ENCODE data around the gene BRD4.

The BRD4 gene

DNA sequence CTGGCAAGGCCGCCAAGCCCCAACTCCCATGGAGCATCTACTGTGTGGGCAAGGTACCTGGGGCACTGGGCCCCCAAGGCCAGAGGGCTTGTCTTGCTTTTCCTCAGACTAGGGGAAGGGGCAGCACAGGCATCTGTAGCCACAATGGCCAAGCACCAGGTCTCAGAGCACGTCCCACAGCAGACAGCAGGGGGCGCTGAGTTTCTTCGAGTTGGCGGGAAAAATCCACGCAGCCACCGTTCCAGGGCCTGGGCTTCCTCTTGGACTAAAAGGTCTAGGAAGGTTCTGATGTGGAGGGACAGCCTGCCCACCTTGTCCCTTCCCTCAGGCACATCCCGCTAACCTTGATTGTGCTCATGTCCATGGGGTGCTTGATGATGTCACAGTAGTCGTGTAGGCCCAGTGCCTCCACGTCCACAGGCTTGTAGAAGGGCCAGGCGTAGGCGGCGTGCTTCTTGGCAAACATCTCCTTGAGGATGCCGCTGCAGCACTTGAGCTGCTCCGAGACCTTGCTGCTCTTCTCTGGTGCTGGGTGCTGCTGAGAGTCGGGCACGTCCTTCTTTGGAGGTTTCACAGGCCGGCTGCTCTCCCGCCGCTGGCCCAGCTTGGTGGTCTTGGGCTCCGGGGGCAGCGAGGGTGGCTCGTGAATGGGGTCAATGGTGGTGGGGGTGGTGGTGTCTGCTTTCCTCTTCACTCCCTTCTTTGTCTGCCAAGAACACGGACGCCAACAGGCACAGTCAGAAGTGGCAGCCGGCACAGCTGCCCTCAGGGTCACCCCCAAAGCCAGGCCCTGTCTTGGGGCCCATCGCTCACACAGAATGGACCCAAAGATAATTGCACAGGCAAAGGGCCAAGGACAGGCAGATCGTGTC is 68.0 kb downstream of the BRD4 start:
- DNase-seq: peak; percentile 31

DNA sequence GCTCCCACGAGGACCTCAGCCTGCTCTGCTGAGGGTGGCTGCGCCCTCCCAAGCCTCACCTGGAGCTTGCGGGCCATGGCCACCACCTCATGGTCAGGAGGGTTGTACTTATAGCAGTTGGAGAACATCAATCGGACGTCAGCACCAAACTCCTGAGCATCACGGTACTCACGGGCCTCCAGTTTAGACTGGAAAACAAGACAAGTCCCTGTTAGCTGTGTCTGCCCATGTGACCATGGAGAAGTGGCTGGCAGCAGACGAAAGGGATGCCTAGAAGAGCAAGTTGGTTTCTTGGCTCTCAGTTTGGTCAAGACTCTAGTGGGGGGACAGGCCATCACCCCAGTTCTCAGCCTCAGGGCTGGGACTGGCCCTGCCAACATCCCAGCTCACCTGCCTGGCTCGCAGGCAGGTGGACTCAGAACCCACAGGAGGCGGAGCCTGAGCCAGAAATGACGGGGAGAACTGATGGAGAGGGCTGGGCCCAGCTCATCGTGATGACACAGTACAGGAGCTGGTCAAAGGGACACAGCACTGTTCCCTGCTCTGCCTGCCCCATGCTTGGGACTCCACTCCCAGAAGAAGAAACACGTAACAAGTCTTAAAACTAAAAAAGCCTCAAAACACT is 68.9 kb downstream of the BRD4 start:
- no peak for DNase-seq

DNA sequence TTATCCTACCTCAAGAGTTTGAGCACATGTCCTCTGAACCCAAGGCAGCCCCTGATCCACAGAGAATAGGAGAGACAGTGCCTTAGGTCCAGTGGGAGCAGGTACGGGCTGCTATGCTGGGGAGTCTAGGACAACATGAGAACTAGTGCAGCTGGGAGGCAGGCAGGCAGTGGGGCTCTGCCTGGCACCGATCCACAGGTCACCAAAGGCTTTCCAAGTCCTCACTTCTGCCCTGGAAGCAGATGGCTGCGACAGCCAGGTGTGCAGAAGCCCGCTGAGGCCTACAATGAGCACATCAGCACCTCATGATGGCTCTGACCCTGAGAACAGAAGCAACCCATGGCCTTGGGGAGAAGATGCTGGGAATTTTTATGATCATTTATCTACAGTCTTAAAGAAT is 70.3 kb downstream of the BRD4 start:
- DNase-seq: no peak

DNA sequence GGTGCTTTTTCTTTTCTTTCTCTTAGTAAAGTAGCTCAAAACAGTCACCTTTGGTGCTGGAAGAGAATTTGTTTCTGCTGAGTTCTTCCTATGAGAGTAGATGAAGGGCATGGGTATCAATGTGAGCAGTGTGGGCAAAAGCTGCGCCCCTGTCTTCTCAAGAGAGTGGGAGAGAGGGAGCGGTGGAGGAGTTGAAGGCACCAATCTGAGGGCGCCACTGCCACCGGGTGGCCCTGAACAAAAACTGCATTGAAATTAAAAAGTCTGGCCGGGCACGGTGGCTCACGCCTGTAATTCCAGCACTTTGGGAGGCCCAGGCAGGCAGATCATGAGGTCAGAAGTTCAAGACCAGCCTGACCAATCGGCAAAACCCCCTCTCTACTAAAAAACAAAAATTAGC is 71.4 kb downstream of the BRD4 start:
- no peak for DNase-seq

DNA sequence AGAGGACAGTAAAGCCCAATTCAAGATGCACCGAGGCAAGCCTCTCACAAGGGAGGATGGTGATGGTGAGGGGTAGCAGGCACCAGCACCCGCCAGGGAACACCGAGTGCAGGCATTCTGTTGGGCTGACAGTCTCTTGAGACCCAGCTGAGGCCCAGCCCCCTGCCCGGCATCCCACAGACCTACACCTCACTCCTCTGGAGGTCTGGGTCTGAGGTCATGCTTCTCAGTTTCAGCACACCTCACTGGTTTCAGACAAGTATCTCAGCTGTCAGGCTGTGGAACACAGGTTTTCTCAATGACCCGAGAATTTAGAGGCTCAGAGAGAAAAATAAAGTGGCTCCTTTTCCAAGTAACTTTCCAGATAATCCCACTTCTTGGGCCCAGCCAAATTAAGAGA is 72.4 kb downstream of the BRD4 start:
- DNase-seq: no peak

DNA sequence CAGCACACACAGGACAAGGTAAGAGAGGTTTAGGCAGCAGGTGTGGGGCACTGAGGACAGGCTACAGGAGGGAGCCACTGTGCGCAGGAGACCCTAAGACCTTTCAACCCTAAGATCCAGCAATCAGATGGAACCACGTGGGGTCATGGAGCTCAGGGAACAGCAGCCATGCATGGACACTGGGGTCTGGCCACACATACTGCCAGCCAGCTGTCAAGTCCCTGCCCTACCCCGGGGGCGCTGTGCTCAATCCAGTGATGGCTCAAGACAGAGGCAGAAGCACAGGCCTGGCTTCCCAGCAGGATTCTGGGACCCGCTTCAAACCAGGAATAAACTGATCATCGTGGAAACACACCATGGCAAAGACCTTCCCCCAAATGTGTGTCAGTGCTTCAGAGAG is 74.6 kb downstream of the BRD4 start:
- no peak for DNase-seq

DNA sequence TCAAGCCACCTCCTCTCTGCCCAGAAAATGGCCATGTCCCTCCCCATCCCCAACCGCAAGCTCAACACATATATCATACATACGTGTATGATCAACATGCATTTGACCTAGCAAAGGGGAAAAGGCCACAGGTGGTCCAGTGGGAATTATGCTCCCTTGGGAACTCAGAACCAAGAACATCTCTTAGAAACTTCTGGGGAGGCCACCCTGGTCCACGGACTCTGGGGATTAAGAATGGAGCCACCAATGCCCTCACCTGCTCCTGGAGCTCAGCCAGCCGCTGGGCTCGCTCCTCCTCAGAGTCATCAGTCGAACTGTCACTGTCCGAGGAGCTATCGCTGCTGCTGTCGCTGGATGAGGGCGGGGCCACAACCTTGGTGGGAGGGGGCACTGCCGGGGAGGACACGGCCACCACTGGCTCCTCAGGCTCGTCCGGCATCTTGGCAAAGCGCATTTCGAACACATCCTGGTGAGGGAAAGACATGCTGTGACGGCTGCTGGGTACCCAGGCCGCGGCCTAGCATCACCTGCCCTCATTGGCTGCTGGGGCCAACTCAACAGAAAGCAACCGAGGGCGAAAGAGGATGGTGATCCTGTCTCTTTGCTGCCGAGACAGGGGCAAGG is 75.5 kb downstream of the BRD4 start:
- no peak for DNase-seq

DNA sequence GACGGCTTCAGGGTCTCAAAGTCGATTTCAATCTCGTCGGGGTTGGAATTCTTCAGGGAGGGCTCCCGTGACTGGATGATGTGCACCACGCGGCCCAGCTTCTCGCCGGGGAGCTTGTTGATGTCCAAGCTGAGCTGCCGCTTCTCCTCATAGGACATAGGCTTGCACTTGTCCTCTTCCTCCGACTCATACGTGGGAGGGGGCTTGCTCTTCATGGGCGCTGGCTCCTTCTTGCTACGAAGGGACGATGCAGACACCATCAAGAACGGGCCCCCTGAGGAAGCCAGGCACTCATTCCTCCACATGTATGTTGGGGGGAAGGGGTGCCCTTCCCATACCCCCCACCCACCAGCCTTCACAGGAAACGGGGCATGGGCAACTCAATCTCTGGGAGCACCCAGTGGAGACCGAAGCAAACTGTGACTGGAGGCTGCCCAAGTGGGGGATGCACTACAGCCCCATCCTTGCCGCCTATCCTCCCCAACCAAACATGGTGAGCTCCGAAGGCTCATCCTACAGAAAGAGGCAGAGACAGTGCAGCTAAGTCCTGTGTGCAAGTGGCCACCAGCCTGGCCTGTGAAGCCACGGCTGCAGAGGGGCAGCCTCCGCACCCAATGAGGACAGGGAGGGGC is 76.9 kb downstream of the BRD4 start:
- DNase-seq: no peak

DNA sequence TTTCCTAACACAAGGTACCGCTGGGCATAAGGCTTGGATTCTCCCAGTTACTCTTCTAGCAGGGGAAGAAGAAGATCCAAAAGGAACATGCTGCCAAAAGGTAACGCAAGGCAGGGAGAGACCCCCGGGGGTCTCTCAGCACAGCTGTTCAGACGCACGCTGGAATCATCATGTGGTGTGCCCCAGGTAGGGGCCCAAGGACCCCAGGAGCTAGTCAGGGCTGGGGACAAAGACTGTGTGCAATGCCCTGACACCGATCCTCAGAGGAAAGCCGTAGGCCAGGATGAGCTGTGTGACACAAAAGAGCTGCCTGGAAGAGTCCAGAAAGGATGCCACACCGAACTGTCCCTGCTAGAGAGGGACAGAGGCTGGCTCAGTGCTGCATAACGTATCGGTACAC is 77.8 kb downstream of the BRD4 start:
- DNase-seq: no peak

DNA sequence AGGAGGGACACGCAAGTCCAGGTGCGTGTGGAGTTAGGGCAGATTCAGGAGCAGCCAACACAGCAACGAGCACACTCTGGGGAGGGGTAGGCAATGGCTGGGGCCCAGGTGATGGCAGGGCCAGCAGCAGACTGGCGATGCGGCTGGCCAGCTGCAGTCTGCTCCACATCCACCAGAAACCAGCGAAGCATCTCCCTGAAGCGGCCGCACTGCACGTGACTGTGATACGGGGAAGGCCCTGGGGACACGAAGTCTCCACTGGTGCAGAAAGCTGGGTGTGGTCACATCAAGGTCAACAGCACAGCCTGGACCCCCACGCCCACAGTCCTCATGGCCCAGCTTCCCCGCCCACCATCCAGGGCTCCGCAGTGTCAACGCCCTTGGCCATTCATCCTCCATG is 78.8 kb downstream of the BRD4 start:
- DNase-seq: no peak

DNA sequence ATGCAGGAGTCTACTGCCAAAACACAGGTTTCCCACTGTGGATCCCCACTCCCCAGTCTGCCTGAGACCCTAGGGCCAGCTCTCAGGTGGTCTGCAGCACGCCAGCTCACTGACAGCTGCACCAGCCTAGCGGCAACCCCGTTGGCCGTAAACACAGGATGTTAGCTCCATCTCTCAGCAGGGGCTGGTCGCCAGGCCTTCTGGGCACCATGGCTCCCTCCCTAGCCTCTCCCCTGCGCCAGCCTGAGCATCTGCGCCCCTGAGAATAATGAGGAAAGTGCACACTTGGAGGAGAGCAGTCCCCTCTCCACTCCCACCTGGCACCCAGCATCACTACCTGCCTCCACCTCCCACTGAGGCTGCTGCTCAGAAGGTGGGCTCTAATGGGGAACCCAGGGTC is 79.3 kb downstream of the BRD4 start:
- DNase-seq: no peak

DNA sequence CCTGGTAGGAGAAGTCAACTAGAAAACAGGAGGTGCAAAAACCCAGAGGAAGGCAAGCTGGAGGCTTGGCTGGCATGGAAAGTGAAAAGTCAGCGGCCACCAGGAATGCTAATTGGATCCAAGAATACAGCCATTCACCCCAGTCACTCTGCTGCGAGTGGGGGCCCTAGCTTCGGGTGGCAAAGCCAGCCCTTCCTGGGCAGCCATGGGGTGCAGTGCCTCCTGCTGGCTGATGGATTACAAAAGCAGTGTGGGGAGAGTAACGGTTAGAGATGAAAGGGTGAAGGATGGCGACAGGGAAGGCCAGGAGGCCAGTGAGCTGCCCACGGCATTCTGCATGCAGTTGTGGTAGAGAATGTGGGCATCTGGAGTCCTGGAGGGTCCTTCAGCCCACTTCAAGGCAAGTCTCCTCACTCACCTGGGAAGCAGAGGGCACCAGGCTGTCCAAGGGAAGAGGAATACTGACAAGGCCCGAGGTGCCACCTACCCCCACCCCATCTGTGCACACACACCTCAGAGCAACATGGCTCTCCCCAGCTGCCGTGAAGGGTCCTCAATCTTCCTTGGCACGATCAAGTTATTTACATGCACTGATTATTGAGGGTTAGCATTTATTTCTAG is 79.8 kb downstream of the BRD4 start:
- DNase-seq: no peak

DNA sequence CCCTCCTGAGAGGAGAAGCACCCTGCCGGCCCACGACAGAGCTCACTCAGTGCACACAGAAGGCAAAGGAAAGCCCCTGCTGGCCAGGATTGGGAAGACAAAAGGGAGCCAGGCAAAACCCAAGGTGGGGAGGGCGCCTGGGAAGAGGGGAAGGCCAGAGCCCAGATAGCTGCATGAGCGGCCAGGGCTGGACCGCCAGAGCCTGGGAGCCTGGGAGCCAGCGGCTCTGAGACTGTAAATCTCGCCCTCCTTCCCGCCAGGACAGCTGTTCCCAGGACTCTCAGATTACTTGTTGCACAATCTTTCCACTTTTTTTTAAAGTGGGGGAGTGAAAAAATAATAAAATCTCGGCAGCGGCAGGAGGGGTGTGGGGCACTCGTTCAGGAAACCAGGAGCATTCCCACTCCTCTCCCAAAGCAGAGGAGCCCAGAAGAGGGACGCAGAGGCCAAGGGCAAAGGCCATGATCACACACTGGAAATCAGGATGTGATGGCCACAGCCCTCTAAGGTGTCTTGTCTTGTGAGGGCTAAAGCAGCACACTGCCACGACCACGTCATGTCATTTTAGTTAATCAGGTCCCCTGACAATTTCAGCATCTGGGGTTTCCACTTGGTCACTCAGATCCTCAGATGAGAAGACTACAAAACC is 80.5 kb downstream of the BRD4 start:
- DNase-seq: no peak

DNA sequence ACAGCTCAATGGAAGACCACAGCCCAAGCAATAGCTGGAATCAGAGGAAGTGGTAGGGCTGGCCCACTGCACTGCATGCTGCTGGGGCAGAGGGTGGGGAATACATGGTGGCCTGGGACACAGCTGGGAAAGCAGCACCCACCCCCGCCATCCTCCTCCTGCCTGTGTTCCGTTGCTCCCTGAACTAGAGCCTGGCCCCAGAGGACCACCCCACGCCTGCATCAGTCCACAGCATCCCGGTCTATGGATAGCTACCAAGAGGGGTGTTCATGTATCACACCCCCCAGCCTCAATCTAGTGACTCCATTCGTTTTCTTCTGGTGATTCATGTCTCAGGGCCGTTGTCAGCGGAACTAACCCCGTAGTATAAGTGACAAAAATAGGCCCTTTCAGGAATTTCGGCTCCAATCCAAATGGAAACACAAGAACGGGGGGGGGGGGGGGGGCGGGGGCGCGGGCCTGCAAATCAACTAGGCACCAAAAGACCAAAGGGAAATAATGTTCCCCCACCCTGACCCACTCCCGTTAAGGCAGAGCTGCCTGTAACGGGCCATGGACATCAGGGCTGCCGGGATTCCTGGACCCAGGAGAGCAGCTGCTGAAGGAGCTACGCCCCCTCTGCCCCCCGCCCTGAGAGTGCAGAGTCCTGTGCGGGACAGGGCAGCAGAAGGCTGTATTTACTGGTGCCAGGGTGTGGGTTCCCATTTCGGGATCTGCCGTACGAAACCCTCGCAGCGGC is 81.2 kb downstream of the BRD4 start:
- no peak for DNase-seq

DNA sequence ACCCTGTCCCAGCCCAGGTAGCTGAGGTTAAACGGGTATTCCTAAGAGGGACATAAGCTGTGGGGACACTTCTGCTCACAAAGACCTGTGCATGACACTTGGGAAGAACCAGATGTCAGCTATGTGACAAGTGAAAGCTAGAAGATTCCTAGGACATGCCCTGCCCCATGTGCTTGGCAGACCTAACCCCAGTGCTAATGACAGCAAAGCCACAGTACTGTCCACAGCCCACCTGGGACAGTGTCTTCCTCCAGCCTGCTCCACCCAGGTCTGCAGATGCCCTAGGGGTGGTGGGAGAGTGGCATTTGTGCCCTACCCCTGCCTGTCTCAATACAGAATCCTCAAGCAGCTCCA is 81.7 kb downstream of the BRD4 start:
- no peak for DNase-seq

DNA sequence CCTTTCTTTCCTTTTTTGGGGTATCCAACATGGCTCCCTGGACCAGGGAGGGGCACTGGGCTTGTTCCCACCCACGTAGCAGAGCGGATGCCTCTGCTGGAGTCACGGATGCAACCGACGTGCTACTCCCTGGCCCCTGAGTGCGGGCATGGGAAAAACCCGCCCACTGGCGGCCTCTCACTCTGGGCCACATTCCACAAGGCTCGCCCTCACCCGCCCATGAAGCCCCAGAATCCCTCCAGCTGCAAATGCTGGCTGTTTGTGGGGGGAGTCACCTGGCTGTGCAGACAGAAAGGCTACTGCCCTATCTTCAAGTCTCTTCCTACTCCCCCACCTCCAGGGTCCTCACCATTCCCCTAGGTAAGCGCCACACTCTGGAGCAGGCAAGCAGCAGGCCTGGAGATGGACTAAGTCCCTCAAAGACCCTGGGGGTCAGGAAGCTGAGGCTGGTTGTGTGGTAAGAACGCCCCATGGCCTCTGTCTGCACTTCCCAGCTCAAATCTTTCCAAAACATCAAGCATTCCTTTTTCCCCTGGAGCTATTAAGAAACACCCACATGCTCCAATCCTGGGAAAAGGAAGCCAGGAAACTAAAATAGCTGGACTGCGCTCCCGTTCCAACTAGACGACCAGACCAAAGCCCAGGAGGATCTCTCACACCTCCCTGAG is 82.2 kb downstream of the BRD4 start:
- DNase-seq: no peak

DNA sequence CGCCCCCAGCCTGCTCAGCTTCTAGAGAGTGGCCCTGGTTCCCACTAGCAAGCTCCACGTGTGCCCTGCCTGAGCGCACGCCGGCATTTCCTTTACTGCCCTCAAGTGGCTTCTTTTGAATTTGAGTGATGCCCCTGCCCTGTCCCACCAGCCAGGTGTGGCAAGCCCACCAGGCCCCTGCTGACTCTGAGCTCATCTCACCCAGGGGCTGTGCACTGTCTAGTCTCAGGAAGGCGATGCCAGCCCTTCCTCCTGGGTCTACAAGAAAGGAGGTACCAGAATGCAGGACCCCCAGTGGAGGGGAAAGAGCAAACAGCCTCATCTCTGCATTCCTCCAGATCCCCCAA is 82.8 kb downstream of the BRD4 start:
- no peak for DNase-seq

DNA sequence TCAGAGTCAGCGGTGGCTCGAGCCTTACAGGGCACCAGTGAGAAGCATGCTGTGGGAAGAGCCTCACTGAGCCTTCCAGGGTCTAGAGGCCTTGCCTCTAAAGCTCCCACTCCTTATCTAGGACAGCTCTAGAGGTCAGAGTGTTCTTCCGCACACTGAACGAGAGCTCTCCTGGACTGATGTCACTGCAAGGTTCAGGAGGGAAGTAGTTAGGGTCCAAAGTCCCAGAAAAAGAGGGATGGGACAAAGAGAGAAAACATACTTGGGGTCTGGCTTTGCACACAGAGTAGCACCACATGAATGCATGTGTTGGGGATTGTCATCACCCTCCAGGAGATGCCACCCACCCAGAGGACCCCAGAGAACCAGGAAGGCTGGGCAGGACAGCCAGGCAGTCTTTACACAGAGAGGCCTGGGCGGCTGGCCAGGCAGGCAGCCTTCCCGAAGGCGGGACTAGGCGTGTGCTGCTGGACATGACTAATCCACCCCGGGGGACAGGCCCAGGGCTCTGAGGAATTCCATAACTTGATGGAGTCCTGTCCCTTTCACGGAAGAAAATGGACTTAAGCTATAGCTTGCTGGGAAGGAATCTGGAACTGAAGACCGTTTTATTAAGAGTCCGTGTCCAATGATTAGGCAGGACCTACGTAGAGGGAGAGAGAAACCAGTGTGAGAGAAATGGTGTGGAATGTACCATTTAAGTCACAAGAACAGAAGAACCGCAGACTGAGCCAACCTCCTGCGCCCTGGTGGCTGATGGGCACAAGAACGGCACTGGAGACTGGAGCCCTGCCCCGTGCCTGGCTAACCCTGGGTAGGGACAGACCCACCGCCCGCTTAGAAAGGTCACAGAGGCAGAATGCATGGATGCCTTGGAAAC is 83.5 kb downstream of the BRD4 start:
- DNase-seq: no peak

DNA sequence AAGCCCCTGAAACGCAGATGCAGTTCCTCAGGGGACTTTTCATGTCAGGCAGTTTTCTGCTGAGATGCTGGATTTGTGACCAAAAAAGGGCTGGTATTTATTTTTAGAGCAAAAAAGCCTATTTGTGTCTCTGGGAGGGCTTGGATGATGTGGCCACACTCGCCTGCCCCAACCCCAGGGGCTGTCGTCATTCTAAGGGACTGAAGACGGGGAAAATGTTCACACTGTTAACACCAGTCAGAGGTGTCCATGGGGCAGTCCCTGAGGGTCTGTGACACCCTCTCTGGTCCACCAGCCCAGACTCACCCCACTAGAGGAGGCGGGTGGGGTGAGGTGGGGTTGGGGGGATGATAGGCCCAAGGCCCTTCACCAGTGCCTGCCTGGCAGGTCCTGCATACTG is 84.2 kb downstream of the BRD4 start:
- no peak for DNase-seq
